Endothelial cell of umbilical vein (primary cell): Measurements from ENCODE around the gene DNMT1.

Source experiments
- CTCF ChIP-seq, 2 donors: IDR thresholded peaks; 1 replicate in 1 of 2; 2 replicates in 1 of 2; pipeline ENCODE4 v1.5.1; 2011; ENCODE audit warnings: low read length in 2 of 2, mild to moderate bottlenecking in 2 of 2, moderate library complexity in 2 of 2, control low read depth in 1 of 2, inconsistent platforms in 1 of 2, low read depth in 1 of 2; ENCODE audit not compliant: insufficient read depth in 1 of 2; ENCODE audit errors: extremely low read depth in 1 of 2
- EZH2 ChIP-seq: IDR thresholded peaks from 2 replicates; pipeline ENCODE4 v1.6.1; 2012; ENCODE audit warnings: borderline replicate concordance, low read depth, mild to moderate bottlenecking, moderate library complexity, low read length, inconsistent platforms; ENCODE audit not compliant: severe bottlenecking
- FOS ChIP-seq: IDR thresholded peaks from 2 replicates; pipeline ENCODE4 v1.6.1; 2011; ENCODE audit warnings: mild to moderate bottlenecking, low read length, moderate library complexity, borderline replicate concordance; ENCODE audit not compliant: insufficient read depth
- GATA2 ChIP-seq: IDR thresholded peaks from 2 replicates; pipeline ENCODE4 v1.7.0; 2011; ENCODE audit warnings: low read depth, mild to moderate bottlenecking, moderate library complexity, mixed read lengths, low read length; ENCODE audit not compliant: insufficient read length, insufficient read depth
- JUN ChIP-seq: IDR thresholded peaks from 2 replicates; pipeline ENCODE4 v1.6.1; 2011; ENCODE audit warnings: borderline replicate concordance, low read depth; ENCODE audit not compliant: insufficient read length, insufficient read depth
- MYC ChIP-seq: IDR thresholded peaks from one replicate; pipeline ENCODE4 v1.6.1; 2011; ENCODE audit warnings: mild to moderate bottlenecking, low read depth, low read length
- POLR2A ChIP-seq: IDR thresholded peaks from 2 replicates; pipeline ENCODE4 v1.6.1; 2012; ENCODE audit warnings: low read depth, mild to moderate bottlenecking, control low read depth, low read length
- POLR2AphosphoS5 ChIP-seq: IDR thresholded peaks from 2 replicates; pipeline ENCODE4 v1.6.1; 2012; ENCODE audit warnings: low read depth, mild to moderate bottlenecking, control low read depth, low read length, moderate library complexity; ENCODE audit not compliant: insufficient read depth
- TF ChIP-seq, protein P1 (sequence below): IDR thresholded peaks from 2 replicates; pipeline ENCODE4 v1.6.1; 2011; ENCODE audit not compliant: insufficient read depth, insufficient read length

- TF ChIP-seq CTCF (IDR thresholded peaks at IDR 0.05; ENCODE audit: extremely low read depth in 1 of 2, insufficient read depth in 1 of 2, low read depth in 1 of 2, low read length in 2 of 2) (no peak), POLR2AphosphoS5 (no peak), EZH2 (no peak), POLR2A (no peak), JUN (no peak), FOS (no peak), MYC (no peak), GATA2 (no peak)
- TF ChIP-seq, protein P1, sequence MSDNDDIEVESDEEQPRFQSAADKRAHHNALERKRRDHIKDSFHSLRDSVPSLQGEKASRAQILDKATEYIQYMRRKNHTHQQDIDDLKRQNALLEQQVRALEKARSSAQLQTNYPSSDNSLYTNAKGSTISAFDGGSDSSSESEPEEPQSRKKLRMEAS = no peak
Observed at GRCh38 chr19:10149427-10149826, 45.3 kb downstream of the DNMT1 start.
